ENCODE measurements around the gene GABRR2.
A peak's percentile ranks its signal among the peaks of the same experiment; 100 is the strongest.

GABRR2 gene

GRCh38 chr6:89290401-89291155 lies 24.5 kb downstream of the GABRR2 start:
- no peak for DNase-seq

DNA sequence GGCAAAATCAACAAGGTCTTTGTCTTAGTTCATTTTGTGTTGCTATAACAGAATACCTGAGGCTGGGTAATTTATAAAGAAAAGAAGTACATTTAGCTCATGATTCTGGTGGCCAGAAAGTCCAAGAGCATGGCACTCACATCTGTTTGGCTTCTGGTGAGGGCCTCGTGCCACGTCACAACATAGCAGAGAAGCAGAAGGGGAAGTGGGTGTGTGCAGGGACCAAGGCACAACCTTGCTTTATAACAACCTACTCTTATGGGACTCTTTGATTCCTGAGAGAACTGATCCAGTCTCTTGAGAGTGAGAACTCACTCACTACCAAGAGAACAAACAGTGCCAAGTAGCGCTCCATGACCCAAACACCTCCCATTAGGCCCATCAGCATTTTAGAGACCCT lies 25.4 kb downstream of the GABRR2 start:
- no peak for DNase-seq

DNA sequence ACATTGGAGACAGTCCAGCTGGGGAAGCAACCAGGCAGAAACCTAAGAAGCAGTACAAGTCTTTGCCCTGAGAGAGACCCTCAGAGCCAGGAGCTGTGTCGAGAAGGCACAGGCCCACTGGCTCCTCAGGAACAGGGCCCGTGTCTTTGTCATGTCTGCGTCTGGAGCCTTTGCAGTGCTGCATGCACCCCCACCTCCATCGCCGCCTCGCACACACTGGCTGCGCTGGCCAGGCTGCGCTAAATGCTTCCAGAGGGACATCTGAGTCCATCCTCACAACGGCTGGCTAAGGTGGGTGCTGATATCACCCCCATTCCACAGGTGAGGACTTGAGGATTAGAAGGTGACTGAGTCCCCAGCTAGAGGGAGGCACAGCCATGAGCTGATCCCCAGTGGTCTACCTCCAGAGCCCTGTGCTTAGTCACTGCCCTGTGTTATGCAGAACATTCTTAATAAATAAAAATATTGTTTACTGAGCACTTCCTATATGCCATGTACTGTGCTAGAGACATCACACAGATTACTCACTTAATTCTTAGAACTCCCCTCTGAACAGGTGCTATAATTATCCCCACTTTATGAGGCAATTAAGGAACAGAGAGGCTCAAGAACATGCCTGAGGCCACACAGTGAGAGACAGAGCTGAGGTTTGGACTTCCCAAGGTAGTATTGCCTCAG lies 27.6 kb downstream of the GABRR2 start:
- no peak for DNase-seq

GRCh38 chr6:89286516-89286915 lies 28.6 kb downstream of the GABRR2 start:
- no peak for DNase-seq

GRCh38 chr6:89284963-89285735 lies 29.9 kb downstream of the GABRR2 start:
- no peak for DNase-seq

- no peak for DNase-seq
These were observed 31.0 kb downstream of the GABRR2 start for GRCh38 chr6:89284081-89284480.

DNA sequence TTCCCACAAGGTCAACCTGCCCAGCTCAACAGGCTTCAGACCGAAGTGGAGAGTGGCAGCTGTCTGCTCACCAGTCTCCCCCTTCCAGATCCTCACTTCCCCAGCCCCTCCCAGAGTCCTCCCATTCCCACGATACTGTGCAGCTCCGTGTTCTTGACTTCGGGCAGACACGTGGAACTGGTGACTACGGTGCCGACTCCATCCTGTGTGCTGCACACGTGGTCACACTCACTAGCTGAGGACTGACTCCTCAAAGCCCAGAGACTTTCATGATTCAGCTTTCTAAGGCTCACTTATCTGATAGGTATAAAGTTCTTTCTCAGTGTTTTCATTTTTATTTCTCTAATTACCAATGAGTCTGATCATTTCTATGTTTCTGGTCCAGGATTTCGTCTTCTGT lies 32.4 kb downstream of the GABRR2 start:
- DNase-seq: no peak

DNA sequence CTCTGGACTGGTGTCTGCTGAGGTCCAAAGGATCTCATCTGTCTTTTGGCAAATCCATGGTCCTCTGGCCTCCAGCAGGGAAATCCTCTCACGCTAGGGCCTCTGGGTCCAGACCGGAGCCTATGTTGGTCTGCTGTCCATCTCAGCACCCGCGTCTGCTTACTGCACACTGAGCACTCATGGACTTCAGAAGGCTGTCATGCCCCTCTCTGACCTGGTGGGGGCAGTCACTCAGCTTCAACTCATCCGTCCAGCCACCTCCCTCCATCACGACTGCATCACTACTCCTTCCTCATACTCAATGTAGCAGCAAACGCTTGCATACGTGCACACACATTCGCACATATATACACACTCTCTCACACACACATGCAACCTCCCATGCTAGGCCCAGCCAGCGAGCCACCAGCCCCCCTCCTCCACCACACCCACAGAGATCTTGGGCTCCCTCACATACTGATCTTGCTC lies 33.3 kb downstream of the GABRR2 start:
- peak; percentile 44 for DNase-seq

DNA sequence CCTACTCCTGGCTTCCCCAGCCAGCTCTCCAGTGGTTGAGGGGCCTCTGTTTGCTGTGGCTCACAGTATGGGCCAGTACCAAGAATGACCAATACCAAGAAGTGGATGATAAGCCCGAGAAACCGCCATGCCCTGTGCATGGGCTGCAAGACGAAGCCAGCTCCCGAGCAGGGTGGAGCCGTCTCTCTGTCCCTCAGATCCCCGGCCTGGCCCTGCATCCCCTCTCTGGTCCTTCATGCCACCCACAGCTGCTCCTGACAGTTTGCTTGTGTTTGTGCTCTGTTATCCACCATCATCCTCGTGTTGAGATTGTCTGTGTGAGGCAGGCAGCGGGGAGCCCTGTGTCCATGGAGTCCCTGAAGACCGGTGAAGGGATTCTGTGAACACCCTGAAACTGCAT lies 36.1 kb downstream of the GABRR2 start:
- DNase-seq: no peak

DNA sequence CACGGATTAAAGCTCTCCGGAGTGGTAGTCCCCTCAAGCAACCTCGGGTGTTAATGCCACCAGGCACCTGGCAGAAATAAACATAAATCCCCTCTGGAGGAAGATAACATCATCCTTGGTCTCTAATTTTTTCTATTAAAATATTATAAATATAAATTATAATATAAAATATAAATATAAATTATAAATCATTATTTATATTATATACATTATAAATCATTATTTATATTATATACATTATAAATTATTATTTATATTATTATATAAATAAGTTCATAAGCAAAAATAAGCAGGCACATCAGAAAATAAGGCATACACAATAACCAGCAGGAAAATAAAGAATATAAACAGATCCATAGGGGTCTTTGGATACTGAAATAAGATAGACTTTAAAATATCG lies 39.2 kb downstream of the GABRR2 start:
- no peak for DNase-seq

DNA sequence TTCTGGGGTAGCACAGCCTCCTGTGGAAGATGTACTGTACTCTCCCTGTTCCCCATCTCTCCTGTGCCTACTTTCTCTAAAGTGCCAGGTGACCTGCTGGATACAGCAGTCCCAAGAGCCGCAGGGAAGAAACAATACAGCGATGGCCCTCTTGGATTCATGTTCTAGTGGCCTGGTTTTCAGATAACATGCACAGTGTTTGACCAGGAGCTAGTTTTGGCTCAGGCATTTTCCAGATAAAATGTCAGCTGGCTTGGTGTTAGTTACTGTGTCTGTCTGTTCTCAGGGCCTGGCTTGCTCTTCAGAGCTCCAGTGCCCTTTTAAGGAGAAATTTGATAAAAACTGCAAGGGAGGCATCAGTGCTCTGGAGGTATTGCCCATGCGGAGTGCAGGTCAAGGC lies 41.3 kb downstream of the GABRR2 start:
- no peak for DNase-seq

GRCh38 chr6:89272596-89272995 lies 42.5 kb downstream of the GABRR2 start:
- DNase-seq: no peak

- no peak for DNase-seq
These were observed 44.0 kb downstream of the GABRR2 start for GRCh38 chr6:89270951-89271721.

DNA sequence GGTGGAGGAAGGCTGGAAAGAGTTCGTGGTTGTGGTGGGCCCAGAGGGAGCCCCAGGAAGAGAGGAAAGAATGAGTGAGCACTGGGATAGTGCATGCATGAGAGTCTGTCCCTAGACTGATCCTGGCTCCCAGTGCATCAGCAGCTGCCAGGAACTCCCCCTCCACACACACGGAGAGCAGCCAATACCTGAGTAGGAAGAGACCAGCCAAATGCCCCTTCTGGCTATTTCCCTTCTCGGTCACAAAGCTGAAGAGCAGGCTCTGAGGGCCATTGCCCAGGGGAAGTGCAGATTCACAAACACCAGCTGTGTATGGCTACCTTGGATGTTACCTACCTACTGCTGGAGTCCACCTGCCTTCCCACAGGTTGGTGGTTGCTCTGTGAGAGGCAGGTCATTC lies 45.1 kb downstream of the GABRR2 start:
- DNase-seq: no peak

DNA sequence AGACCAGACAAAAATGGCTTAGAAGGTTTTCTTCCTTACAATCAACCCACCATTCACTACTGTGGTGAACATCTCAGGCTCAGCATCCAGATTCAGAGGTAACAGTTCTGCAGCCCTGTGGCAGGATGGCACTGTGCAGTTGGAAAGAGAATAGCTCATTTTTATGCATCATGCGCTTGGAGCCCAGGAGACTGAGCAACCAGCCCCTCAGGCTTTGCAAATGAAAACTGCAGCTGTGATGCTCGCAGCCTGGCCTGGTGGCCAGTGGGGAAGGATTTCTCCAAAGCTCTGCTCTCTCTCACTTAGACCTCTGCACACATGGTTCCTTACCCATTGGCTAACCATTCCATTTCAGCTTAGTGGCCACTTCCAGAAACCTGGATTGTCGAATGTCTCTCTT lies 45.8 kb downstream of the GABRR2 start:
- no peak for DNase-seq

- no peak for DNase-seq
These were observed 46.3 kb downstream of the GABRR2 start for GRCh38 chr6:89268776-89269175.

DNA sequence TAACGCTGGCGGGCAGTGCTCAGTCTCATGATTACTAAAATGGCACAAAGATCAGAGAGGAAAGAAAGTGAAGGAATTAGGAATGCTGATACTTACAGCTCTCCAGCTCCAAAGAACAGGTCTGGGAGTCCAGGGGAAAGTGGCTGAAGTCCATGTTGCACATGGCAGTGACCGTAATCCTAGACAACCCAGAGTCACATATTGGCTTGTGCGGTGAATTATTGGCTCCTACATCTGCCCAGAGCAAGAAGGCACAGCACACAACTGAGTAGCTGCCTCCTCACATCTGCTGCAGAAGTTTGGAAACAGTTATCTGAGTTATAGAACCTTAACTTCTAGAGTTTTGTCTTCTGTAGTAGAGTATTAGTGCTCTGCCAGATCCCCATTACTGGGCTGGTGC lies 47.2 kb downstream of the GABRR2 start:
- DNase-seq: no peak

- no peak for DNase-seq
These were observed 50.8 kb downstream of the GABRR2 start for GRCh38 chr6:89264296-89264695.

DNA sequence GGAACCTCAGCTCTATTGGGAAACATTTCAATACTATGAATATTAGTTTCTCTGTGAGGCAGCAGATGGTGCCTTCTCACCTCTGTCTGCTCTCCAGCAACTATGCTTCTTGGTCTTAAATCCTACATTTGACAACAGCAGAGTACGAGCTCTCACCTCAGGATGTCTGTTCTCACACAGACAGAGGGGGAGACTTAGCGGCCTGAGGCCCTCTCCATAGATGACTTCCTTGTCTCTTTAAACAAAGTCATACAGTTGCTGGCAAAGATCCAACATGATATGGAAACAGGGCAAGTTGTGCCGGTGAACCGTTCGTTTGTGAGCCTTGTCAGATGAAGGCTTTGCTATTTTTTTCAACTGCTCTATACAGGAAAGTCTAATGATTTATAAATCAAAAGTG lies 54.3 kb downstream of the GABRR2 start:
- DNase-seq: no peak

DNA sequence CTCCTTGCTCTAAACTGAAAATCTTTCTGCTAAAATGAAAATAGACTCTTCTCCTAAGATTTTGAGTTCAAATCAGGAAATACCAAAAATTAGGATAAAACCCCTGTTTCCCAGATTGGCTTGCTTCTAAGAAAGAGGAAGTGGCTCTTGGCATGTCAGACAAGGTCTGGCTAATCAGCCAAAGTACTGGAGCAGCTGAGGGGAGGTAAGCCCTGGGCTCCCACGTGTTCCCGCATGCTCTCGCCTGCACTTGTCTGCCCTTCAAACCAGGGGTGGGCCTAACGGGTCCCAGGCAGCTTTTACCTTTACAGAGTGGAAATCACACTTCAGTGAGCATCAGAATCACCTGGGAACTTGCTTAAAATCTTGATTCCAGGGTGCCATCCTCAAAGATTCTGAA lies 54.8 kb downstream of the GABRR2 start:
- DNase-seq: no peak

GRCh38 chr6:89258912-89259311 lies 56.2 kb downstream of the GABRR2 start:
- no peak for DNase-seq

DNA sequence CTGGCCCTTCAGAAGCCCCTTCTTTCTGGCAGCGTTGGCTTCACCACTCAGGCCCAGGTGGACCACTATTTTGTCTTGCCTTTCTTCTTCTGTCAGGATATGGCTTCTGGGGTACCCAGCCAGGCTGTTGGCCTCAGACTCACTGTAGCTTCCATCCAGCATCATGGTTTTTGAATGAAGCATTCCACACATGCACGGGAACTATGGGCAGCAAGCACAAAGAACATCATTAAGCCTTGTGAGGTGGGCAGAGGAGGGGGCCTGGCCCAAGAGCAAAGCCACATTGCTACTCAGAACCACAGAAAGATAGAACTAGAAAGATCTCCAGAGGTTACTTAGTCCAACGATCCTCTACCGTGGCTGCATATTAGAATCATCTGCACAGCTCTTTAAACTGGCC lies 57.3 kb downstream of the GABRR2 start:
- no peak for DNase-seq

DNA sequence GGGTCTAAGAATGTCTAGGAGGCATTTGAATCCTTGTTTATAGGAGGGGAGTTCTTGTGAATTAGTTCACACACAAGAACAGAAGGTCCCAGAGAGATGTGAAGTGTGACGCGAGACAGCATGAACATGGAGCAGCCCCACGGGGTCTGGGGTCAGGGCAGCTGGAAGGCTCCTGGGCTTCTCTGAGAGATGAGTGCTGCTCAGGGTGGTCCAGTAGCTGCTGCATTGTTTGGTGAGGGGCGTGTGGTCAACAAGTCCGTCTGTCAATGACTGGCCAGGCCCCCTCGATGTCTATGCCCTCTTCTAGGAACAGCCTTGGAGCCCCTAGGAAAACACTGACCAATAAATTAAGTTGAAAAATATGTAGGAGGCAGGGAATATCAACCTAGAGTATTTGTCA lies 57.8 kb downstream of the GABRR2 start:
- DNase-seq: no peak
